ENCODE results near the gene C1QTNF8.

DNA sequence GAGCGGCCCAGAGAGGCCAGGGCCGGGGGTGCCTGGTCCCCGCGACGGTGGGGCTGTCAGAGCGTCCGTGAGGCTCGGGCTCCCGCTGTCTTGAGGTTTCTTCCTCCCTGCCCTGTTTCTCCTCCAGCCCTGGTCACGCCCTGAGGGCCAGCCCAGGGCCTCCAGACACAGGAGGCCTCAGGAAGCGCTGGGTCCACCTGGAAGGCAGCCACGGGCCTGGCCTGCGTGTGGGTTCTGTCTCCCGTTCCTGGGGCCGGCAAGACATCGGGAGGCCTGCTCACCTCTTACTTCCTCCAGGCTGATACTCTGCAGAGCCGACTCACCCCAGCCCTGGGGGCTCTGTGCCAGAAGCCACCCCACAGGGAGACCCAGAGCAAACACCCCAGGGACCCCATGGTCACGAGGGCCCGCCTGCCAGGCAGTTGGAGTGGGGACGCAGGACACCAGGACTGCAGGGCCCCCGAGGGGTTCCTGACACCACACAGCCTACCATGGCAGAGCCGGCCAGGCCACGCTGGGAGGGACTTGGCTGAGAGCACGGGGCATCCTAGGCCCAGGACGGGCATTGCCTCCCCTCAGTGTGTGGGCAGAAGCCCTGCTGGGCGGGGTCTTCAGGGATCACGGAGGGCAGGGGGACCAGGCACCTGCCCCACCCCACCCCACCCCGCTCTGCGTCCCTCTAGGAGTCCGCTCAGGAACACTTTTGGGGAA is 37.9 kb upstream of the C1QTNF8 start:
- TF ChIP-seq, protein P1, sequence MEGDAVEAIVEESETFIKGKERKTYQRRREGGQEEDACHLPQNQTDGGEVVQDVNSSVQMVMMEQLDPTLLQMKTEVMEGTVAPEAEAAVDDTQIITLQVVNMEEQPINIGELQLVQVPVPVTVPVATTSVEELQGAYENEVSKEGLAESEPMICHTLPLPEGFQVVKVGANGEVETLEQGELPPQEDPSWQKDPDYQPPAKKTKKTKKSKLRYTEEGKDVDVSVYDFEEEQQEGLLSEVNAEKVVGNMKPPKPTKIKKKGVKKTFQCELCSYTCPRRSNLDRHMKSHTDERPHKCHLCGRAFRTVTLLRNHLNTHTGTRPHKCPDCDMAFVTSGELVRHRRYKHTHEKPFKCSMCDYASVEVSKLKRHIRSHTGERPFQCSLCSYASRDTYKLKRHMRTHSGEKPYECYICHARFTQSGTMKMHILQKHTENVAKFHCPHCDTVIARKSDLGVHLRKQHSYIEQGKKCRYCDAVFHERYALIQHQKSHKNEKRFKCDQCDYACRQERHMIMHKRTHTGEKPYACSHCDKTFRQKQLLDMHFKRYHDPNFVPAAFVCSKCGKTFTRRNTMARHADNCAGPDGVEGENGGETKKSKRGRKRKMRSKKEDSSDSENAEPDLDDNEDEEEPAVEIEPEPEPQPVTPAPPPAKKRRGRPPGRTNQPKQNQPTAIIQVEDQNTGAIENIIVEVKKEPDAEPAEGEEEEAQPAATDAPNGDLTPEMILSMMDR (conservative IDR thresholded peaks at IDR 0.05; ENCODE audit: low read depth, low read length) = no peak
- TF ChIP-seq EZH2 (IDR thresholded peaks at IDR 0.05; ENCODE audit: low read length, unreplicated experiment) = no peak
